GM03348 (cell line): ENCODE data around the gene ASGR2.
"Not testable (repeated sequence)": the region's sequence is repeated elsewhere in the genome, so short reads cannot be mapped to it uniquely, and the experiment has no call there.

Experiments used
- DNase-seq: peaks from one replicate; pipeline ENCODE4 v3.0.0; 2012; ENCODE audit warnings: low spot score

ASGR2 gene

GRCh38 chr17:7124923-7125322, 10.3 kb upstream of the ASGR2 start:
- no peak for DNase-seq

DNA sequence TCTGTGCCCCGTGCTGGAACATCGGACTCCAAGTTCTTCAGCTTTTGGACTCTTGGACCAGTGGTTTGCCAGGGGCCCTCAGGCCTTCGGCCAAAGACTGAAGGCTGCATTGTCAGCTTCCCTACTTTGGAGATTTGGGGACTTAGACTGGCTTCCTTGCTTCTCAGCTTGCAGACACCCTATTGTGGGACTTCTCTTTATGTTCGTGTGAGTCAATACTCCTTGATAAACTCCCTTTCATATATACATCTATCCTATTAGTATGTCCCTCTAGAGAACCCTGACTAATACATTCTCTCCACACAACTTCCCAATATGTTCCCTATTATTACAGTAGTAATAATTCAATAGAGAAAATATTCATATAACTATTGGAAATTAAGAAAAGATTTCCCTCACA, 9.2 kb upstream of the ASGR2 start:
- no peak for DNase-seq

GRCh38 chr17:7122381-7122780, 7.8 kb upstream of the ASGR2 start:
- no peak for DNase-seq

- not testable (repeated sequence) for DNase-seq
These were observed 6.0 kb upstream of the ASGR2 start for GRCh38 chr17:7120635-7121034.

GRCh38 chr17:7120123-7120522, 5.5 kb upstream of the ASGR2 start:
- no peak for DNase-seq

GRCh38 chr17:7119314-7119713, 4.7 kb upstream of the ASGR2 start:
- no peak for DNase-seq

- DNase-seq = no peak
These were observed 423 bp upstream of the ASGR2 start for GRCh38 chr17:7114875-7115614.

- no peak for DNase-seq
These were observed 1.1 kb downstream of the ASGR2 start for GRCh38 chr17:7113273-7114071.

- no peak for DNase-seq
These were observed 2.0 kb downstream of the ASGR2 start for GRCh38 chr17:7112510-7113108.

GRCh38 chr17:7111784-7112509, 2.7 kb downstream of the ASGR2 start:
- no peak for DNase-seq

DNA sequence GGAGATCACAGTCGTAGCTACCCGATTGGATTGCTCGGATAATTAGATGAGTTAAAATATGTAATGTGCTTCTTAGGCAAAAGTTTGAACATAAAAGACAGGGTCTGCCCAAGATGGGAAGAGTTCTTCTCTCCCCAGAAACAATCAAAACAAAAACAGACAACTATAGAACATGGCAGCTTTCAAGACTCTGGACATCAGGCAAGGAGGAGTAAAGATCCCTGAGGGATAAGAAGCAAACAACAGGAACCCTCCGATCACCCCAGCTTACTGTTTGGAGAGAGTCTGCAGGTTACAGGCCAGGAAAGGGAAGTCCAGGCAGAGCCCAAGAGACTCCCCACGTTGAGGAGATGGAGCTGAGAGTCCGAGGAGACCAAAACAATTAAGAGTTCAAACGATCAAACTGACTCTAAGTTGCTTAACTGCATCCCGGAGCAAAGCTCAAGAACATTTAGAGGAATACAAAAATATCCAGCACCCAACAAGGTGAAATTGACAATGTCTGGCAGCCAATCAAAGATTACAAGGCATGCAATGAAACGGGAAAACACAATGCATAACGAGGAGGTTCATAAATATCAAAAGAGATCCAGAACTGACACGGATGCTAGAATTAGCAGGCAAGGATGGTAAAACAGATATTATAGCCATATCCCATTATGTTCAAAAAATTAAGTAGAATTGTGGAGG, 3.9 kb downstream of the ASGR2 start:
- DNase-seq = no peak

DNA sequence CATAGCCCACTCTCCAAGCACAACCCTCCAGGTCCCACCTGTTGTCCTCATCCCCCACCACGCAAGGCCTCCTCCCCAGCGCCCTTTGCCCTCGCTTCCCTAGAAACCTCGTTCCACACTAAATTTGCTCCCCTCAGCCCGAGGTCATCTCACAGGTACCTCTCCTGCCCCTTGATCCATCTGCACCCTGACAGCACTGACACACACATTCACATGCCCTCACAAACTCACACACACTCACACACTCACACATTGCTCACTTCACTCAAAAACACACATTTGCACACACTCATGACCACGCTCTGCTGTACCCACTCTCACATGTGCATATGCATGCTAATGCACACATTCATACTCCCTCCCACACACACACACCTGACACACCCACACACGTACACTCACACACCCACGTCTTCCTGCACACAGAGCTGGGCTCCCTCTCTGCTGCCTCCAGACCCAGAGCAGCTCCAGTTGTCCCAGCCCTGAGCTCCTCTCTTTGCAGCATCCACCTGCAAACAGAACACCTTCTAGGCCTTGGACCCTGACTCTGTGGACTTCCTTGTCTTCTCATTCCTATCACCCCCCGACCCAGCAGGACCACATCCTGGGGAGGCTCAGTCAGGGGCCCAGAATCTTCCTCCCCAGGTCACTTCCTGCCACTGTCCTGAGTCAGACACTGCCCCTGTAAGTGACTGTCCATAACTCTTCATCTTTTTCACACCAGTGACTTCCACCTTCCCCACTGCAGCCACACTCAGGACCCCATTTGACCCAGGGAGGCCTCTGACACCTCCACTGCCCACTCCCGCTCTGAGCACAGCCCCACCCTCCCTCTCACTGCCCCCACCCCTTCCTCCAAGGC, 4.9 kb downstream of the ASGR2 start:
- no peak for DNase-seq

- DNase-seq = no peak
These were observed 5.6 kb downstream of the ASGR2 start for GRCh38 chr17:7108981-7109380.

DNA sequence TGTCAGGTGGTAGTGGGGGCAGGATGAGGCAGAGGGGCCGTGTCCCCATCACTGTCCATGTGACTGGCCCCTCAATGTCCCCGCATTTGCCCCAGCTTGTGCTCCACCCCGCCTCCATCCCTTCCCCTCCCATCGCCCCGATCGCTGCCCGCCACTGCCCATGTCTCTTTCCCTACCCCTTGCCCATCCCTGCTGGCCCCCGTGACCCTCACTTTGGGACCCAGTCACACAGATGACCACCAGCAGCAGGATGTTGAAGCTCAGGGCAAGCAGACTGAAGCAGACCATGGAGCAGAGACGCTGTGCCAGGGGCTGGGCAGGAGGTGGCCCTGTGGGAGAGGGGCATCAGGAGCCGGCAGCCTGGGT, 6.1 kb downstream of the ASGR2 start:
- no peak for DNase-seq

- no peak for DNase-seq
These were observed 6.6 kb downstream of the ASGR2 start for GRCh38 chr17:7107795-7108559.

DNA sequence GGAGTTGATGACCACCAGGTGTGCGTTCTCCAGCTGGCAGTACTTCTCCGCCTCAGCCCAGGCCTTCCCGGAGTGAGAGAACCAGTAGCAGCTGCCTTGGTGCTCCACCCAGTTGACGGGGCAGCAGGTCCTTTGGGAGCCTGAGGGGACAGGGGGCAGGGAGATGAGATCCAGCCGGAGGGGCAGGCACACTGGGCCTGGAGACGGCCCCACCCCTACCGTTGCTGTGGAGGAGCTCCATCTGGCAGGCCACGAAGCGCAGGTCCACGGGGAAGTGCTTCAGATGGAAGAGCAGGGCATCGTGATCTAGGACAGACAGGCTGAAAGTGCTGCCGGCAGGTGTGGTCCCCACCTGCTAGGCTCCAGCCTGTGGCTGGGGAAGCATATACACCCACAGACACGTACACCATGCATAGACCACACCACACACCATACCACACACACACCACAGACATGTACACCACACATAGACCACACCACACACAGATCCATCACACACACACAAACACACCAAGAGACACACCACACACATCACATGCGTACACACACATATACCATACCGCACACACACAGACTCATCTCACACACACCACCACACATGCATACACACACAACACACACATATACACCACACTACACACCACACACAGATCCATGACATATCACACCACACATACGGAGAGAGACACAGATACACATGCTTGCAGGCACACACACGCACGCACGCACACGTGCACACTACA, 7.4 kb downstream of the ASGR2 start:
- no peak for DNase-seq

GRCh38 chr17:7102421-7102820, 12.2 kb downstream of the ASGR2 start:
- DNase-seq = no peak

- no peak for DNase-seq
These were observed 13.1 kb downstream of the ASGR2 start for GRCh38 chr17:7101531-7101930.

- not testable (repeated sequence) for DNase-seq
These were observed 13.8 kb downstream of the ASGR2 start for GRCh38 chr17:7100641-7101379.
